HL-60 (cell line): Measurements from ENCODE around the gene ZNF616.

Experiments used
- GABPA ChIP-seq: IDR thresholded peaks from 2 replicates; pipeline ENCODE4 v1.6.1; 2012; ENCODE audit warnings: low read depth
- POLR2AphosphoS5 ChIP-seq: IDR thresholded peaks from 2 replicates; pipeline ENCODE4 v1.6.1; 2012; ENCODE audit warnings: low read depth
- SPI1 ChIP-seq: IDR thresholded peaks from 2 replicates; pipeline ENCODE4 v1.6.1; 2012; ENCODE audit warnings: low read depth, mild to moderate bottlenecking, borderline replicate concordance
- TF ChIP-seq, protein P1 (sequence below): IDR thresholded peaks from 2 replicates; pipeline ENCODE4 v1.6.1; 2012; ENCODE audit warnings: low read depth; ENCODE audit not compliant: insufficient replicate concordance
- TF ChIP-seq, protein P2 (sequence below): IDR thresholded peaks from one replicate; pipeline ENCODE4 v1.5.1; 2011; ENCODE audit warnings: low read length, control low read depth, inconsistent platforms; ENCODE audit not compliant: insufficient read depth

DNA sequence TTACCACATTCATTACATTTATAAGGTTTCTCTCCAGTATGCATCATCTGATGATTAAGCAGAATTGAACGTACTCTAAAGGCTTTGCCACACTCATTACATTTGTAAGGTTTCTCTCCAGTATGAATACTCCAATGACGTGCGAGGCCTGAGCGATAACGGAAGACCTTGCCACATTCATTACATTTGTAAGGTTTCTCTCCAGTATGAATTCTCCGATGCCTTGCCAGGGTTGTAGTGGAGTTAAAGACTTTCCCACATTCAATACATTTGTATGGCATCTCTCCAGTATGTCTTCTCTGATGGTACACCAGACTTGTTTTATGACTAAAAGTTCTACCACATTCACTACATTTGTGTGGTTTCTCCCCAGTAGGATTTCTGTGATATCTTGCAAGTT, 74.3 kb downstream of the ZNF616 start:
- TF ChIP-seq, protein P1, sequence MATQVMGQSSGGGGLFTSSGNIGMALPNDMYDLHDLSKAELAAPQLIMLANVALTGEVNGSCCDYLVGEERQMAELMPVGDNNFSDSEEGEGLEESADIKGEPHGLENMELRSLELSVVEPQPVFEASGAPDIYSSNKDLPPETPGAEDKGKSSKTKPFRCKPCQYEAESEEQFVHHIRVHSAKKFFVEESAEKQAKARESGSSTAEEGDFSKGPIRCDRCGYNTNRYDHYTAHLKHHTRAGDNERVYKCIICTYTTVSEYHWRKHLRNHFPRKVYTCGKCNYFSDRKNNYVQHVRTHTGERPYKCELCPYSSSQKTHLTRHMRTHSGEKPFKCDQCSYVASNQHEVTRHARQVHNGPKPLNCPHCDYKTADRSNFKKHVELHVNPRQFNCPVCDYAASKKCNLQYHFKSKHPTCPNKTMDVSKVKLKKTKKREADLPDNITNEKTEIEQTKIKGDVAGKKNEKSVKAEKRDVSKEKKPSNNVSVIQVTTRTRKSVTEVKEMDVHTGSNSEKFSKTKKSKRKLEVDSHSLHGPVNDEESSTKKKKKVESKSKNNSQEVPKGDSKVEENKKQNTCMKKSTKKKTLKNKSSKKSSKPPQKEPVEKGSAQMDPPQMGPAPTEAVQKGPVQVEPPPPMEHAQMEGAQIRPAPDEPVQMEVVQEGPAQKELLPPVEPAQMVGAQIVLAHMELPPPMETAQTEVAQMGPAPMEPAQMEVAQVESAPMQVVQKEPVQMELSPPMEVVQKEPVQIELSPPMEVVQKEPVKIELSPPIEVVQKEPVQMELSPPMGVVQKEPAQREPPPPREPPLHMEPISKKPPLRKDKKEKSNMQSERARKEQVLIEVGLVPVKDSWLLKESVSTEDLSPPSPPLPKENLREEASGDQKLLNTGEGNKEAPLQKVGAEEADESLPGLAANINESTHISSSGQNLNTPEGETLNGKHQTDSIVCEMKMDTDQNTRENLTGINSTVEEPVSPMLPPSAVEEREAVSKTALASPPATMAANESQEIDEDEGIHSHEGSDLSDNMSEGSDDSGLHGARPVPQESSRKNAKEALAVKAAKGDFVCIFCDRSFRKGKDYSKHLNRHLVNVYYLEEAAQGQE: no peak
- no peak for TF ChIP-seq POLR2AphosphoS5
- TF ChIP-seq, protein P2, sequence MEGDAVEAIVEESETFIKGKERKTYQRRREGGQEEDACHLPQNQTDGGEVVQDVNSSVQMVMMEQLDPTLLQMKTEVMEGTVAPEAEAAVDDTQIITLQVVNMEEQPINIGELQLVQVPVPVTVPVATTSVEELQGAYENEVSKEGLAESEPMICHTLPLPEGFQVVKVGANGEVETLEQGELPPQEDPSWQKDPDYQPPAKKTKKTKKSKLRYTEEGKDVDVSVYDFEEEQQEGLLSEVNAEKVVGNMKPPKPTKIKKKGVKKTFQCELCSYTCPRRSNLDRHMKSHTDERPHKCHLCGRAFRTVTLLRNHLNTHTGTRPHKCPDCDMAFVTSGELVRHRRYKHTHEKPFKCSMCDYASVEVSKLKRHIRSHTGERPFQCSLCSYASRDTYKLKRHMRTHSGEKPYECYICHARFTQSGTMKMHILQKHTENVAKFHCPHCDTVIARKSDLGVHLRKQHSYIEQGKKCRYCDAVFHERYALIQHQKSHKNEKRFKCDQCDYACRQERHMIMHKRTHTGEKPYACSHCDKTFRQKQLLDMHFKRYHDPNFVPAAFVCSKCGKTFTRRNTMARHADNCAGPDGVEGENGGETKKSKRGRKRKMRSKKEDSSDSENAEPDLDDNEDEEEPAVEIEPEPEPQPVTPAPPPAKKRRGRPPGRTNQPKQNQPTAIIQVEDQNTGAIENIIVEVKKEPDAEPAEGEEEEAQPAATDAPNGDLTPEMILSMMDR: no peak
- TF ChIP-seq GABPA: no peak
- TF ChIP-seq SPI1: no peak
